Superior temporal gyrus (tissue), 1 donor: Measurements from ENCODE around the gene PCDHGC3.

Source experiments
- DNase-seq: peaks from one replicate; pipeline ENCODE4 v3.0.0-alpha.2; 2016; ENCODE audit errors: extremely low spot score

Gene PCDHGC3

DNA sequence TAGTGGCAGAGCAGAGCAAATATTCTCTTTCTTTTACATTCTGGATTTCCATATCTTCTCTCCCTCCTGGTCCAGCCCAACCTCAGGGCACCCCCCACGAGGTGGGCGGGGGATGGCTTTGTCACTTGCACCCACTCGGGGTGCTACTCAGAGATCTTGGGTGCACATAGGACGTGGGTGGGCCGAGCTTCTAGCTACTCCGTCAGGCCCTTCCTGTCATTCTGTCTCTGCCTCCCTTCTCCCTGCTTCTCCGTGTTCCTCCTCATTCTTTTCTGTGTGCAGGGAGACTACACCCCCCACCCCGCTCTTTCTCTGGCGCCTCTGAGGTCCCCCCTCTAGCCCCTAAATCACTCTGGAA lies 32.7 kb downstream of the PCDHGC3 start:
- DNase-seq, result no peak

- DNase-seq, result no peak
These were observed 33.2 kb downstream of the PCDHGC3 start for GRCh38 chr5:141508798-141509611.

GRCh38 chr5:141510160-141510559 lies 34.4 kb downstream of the PCDHGC3 start:
- DNase-seq, result no peak

DNA sequence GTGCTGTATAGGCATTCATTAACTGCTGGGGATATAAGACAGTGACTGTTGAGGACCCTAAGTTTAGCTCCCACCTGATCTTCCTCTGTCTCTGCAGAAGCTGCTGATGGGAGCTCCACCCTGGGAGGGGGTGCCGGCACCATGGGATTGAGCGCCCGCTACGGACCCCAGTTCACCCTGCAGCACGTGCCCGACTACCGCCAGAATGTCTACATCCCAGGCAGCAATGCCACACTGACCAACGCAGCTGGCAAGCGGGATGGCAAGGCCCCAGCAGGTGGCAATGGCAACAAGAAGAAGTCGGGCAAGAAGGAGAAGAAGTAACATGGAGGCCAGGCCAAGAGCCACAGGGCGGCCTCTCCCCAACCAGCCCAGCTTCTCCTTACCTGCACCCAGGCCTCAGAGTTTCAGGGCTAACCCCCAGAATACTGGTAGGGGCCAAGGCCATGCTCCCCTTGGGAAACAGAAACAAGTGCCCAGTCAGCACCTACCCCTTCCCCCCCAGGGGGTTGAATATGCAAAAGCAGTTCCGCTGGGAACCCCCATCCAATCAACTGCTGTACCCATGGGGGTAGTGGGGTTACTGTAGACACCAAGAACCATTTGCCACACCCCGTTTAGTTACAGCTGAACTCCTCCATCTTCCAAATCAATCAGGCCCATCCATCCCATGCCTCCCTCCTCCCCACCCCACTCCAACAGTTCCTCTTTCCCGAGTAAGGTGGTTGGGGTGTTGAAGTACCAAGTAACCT lies 35.3 kb downstream of the PCDHGC3 start:
- DNase-seq, result no peak

GRCh38 chr5:141511771-141512325 lies 36.1 kb downstream of the PCDHGC3 start:
- DNase-seq, result no peak

GRCh38 chr5:141512390-141512910 lies 36.7 kb downstream of the PCDHGC3 start:
- DNase-seq, result no peak

DNA sequence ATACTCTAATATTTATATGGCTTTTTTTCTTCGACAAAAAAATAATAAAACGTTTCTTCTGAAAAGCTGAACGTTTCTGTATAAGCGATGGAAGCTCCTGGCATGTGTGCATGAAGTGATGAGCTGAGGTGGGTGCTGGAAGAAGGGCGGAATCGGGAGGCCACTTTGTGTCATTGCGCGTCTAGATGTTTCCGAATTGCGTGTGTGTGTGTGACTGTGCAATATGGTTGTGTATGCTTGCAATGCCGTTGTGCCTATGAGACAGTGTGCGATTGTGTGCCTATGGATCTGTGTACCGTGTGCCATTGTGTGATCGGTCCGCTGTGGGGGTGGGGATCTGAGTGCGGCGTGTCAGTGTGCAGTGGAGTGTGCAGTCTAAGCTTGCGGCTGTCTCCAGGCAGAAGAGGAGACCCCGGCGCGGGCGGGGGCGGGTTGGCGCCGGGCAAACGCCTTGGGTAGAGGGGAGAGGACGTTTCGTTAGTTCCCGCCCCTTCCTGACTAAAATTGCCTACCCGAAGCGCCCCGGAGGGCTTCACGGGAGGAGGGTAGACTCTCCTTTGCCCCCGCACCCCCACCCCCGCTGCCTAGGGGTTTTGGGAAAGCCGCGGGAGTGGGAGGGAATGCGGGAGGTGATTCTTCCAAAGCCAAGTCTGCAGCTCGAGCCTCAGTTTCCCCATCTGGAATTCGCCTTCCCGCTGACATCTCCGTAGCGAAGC lies 37.3 kb downstream of the PCDHGC3 start:
- no peak for DNase-seq

GRCh38 chr5:141513627-141514329 lies 38.0 kb downstream of the PCDHGC3 start:
- no peak for DNase-seq

- no peak for DNase-seq
These were observed 38.8 kb downstream of the PCDHGC3 start for GRCh38 chr5:141514330-141515133.

DNA sequence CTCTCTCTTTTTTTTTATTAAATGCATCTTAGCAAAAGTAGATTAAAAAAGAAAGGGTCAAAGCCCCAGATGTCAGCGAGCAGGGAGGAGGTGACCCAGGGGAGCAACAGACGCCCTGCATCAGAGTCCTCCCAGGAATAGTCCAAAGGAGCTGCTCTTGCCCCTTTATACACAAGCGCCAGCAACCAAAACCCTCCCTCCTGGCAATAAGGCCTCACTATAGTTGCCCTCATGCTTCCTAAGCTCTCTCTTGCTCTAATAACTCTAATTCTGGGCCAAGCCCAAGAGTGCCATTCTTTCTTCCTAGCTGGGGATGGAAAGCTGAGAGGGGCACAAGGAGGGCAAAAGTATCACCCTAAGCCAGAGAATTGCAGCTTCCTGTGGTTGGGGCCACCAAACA lies 39.4 kb downstream of the PCDHGC3 start:
- no peak for DNase-seq

- no peak for DNase-seq
These were observed 40.3 kb downstream of the PCDHGC3 start for GRCh38 chr5:141515946-141516671.

DNA sequence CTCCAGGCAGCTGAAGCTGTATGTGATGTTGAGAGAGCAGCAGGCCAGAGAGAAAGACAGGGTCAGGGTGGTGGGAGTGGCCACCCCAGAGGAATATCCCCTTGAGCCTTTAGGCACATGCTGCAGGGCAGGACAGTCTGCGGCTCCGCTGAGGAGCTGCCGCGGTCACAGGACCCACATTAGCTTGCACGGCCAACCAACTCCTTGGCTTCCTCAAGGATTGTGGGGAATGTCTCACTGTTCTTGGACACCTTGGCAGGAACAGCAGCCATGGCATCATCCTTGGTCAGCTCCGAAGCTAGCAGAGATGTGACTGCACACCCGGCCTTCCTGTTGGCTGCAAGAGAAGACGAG lies 40.9 kb downstream of the PCDHGC3 start:
- DNase-seq, result no peak

DNA sequence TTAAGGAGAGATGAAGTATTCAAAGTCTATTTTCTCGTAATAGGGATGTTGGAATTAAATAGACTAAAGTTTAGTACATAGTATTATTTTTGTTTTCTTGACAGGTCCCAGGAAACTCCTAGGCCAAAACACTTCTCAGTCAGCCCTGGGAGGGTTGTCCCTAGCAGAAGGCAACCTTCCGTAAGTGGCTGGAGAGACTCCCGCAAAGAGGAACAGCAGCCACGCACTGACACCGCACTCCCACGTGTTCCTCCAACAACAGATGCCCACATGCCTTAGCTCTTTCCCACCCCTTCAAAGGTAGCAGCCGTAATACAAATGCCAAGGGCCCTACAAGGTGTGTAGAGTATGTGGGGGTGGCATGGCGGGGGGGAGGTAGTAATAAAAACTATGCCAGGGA lies 41.5 kb downstream of the PCDHGC3 start:
- DNase-seq, result no peak

DNA sequence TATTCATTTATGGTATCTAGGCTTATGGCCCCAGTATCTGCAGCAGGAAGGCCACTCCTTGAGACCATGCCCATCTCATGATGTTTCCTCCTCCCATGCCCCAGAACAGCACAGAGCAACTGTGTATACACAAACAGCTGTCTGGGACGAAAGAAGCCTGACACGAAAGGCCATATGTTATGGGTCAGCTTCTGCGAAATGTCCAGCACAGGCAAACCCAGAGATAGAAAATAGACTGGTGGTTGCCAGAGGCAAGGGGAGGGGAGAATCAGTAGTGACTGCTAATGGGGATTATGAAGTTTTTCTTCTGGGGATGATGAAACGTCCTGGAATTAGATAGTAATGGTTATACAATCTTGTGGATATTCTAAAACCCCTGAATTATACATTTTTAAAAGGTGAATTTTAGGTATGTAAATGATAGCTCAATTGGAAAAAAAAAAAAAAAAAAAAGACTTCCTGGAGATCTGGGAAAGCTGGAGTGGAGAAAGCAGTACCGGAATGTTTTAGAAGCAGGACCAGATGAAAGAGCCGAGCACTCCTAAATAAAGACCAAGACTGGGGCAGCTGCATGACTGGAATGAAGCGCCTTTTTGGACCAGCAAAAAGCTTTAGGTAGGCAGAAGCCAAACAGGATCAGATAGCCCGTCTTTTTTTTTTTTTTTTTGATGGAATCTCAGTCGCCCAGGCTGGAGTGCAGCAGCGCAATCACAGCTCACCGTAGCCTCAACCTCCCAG lies 42.3 kb downstream of the PCDHGC3 start:
- no peak for DNase-seq

DNA sequence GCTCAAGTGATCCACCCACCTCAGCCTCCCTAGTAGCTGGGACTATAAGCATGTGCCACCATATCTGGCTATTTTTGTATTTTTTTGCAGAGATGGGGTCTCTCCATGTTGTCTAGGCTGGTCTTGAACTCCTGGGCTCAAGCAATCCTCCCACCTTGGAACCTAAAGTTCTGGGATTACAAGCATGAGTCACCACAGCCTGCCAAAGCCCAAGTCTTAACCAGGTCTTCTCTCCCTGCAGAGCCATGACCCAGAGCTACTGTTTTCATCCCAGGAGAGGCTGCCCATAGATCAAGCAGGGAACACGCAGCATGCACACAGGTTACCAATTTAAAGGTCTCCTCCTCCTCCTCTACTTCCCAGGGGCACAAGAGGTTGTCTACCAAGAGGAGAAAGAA lies 42.9 kb downstream of the PCDHGC3 start:
- no peak for DNase-seq

DNA sequence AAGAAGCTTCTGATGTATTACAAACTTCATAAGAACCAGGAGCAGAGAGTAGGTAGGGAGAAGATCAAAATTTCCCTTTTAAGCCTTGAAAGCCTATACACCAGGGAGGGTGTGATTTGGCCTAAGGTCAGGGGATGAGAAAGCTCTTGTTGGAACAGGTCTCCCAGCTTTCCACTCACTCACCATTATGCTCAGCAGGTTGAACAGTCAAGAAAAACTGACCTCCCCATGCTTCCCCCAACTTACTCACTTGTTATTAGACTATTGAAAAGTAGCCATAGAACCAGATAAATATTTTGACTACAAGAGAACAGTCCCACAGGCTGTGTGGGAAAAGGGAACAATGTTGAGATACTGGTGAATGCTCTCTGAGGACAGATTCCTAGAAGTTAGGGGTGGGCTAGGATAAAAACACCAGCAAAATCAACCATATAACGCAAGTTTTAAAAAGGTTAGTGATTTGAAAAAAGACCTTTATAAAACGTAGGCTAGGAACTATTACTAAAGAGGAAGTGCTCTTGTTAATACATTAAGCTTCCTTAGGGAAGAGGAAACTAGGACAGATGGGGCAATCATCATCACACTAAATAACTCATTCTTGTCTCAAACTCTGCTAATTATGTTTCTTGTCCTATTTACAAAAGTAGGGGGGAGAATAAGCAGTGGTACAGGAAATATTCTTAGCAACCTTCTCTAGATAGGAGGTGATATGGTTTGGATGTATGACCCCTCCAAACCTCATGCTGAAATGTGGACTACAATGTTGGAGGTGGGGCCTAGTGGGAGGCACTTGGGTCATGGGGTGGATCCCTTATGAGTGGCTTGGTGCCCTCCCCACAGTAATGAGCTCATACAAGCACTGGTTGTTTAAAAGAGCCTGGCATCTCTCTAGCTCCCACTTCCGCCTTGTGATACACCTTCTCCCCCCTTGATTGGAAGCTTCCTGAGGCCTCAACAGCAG lies 44.1 kb downstream of the PCDHGC3 start:
- DNase-seq, result no peak

- peak; percentile 94 for DNase-seq
These were observed 45.5 kb downstream of the PCDHGC3 start for GRCh38 chr5:141521244-141521781.

GRCh38 chr5:141522301-141522700 lies 46.5 kb downstream of the PCDHGC3 start:
- no peak for DNase-seq
